M059J (cell line): ENCODE results near the gene NR5A1. TPM values are rescaled to one million over a fixed set of nuclear protein-coding genes. Genes with fewer than 3 reads are reported as not detected.

Source experiments
- DNase-seq: peaks from one replicate; pipeline ENCODE4 v3.0.0-alpha.2; 2012; ENCODE audit warnings: low read depth
- total RNA-seq: library from RNA; depleted of rRNA; stranded (reverse); fragments of >200 nt; shearing (Covaris generic); gene quantifications from 2 replicates; pipeline ENCODE4 v1.2.3, GENCODE V29; 2014

NR5A1 gene
- total RNA-seq, 1 experiment from 2014 or later: 0.02 TPM

- peak; percentile 25 for DNase-seq
Observed at GRCh38 chr9:124480621-124480981, 26.6 kb downstream of the NR5A1 start.

GRCh38 chr9:124479947-124480620, 27.1 kb downstream of the NR5A1 start:
- DNase-seq: no peak

- DNase-seq: no peak
Observed at GRCh38 chr9:124479371-124479770, 27.8 kb downstream of the NR5A1 start.

GRCh38 chr9:124478354-124478753, 28.8 kb downstream of the NR5A1 start:
- no peak for DNase-seq

DNA sequence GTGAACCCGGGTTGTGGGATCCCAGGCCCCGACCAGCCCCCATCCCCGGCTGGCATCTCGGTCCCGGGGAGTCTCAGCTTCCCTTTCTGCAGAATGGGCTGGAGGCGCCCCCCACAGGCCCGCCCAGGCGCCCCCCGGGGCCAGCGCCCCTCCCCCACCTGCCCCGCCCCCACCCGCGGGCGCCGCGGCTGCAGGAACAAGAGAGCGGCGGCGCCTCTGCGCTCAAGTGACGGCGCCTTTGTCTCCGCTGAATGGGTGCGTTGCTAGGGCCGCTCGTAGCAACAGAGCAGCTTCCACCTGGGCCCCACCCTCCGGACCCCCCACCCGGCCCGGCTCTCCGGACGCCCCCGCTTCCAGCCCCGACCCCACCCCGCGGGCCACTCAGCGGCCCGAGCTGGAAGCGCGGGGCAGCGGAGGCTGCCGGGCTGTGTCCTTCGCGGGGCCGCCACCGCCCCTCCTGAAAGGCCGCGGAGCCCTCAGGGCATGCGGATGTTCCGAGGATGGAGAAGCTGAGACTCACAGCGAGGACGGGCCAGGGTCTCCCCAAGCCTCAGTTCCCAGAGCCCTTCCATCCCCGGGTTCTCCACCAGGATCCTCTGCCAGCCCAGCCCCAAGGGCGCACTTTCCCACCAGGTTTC, 29.4 kb downstream of the NR5A1 start:
- DNase-seq: no peak

DNA sequence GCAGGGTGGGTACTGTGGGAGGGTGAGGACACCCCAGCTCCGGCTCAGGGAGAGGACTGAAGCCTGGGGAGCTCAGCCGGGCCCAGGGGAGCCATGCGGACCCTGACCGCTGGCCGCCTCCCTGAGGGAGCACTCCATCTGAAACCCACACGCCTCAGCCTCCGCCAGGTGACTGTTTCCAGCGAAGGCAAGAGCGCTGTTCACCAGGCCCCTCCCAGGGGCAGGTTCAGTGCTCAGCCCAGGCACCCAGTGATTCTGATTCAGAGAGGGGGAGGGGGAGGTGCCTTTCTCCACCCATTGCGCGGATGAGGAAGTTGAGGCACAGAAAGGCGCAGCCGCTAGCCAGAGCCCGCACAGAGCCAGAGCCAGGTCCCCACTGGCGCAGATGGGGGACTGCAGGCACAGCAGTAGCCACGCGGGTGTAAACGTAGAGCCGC, 30.0 kb downstream of the NR5A1 start:
- DNase-seq: no peak

GRCh38 chr9:124475868-124476690, 31.1 kb downstream of the NR5A1 start:
- DNase-seq: no peak

- DNase-seq: no peak
Observed at GRCh38 chr9:124475158-124475867, 31.9 kb downstream of the NR5A1 start.

GRCh38 chr9:124474151-124474550, 33.0 kb downstream of the NR5A1 start:
- DNase-seq: no peak

- no peak for DNase-seq
Observed at GRCh38 chr9:124473310-124473709, 33.9 kb downstream of the NR5A1 start.

- no peak for DNase-seq
Observed at GRCh38 chr9:124472770-124473169, 34.4 kb downstream of the NR5A1 start.

- DNase-seq: no peak
Observed at GRCh38 chr9:124471761-124472160, 35.4 kb downstream of the NR5A1 start.

DNA sequence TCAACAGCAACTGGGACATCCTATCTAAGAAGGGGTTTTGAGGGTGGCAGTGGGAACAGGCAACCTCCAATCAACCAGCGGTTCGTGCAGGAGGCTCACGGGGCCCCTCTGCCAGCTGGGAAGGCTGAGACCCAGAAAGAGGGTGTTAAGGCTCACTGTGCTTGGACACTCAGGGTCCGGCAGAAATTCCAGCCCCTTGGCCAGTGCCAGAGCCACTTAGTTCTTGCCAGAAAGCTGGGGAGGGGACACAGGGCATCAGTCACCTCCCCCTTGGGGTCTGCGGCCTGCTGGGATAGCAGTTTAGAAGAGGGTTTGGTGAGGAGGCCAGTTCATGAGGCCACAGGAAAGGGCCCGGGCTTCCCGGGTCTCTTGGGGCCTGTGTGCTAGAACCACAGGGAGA, 36.5 kb downstream of the NR5A1 start:
- no peak for DNase-seq

DNA sequence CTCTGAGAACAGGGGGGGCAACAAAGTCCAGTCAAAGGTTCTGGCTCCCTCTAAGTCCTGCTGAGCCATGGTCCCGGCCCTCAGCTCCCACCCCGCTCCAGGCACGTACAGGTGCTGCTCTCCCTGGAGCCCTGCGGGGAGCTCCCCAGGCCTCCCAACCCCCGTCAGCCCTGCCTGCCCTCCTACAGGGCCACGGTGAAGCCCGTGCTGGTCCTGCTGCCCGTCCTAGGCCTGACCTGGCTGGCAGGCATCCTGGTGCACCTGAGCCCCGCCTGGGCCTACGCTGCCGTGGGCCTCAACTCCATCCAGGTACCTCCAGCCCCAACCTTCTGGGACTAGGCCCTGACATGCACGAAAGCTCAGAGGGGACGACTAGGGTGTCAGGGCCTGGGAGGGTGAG, 36.9 kb downstream of the NR5A1 start:
- no peak for DNase-seq

- DNase-seq: no peak
Observed at GRCh38 chr9:124469011-124469832, 38.0 kb downstream of the NR5A1 start.

DNA sequence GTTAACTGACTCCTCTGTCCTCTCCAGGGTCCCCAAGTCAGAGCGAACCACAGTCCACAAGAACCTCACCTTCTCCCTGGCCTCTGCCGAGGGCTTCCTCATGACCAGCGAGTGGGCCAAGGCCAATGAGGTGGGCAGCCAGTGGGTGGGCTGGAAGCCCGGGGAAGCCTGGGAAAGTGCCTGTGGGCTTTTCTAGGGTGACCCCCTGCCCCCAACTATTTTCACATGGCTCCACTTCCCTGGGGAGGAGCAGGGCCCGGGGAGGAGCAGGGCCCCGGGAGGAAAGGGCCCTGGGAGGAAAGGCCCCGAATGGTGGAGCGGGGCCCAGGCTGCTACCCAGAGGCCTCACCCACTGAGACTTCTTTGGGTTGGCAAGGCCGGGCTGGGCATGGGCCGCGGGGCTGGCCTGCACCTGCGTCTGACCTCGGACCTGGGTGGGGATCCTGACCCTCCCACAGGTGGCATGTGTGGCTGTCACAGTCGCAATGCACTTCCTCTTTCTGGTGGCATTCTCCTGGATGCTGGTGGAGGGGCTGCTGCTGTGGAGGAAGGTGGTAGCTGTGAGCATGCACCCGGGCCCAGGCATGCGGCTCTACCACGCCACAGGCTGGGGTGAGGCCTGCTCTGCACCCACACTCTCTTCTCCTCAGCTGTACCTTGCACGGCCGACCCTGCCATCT, 39.0 kb downstream of the NR5A1 start:
- no peak for DNase-seq

- no peak for DNase-seq
Observed at GRCh38 chr9:124467410-124468060, 39.7 kb downstream of the NR5A1 start.

- DNase-seq: no peak
Observed at GRCh38 chr9:124465736-124466135, 41.5 kb downstream of the NR5A1 start.

GRCh38 chr9:124462739-124463138, 44.5 kb downstream of the NR5A1 start:
- no peak for DNase-seq

DNA sequence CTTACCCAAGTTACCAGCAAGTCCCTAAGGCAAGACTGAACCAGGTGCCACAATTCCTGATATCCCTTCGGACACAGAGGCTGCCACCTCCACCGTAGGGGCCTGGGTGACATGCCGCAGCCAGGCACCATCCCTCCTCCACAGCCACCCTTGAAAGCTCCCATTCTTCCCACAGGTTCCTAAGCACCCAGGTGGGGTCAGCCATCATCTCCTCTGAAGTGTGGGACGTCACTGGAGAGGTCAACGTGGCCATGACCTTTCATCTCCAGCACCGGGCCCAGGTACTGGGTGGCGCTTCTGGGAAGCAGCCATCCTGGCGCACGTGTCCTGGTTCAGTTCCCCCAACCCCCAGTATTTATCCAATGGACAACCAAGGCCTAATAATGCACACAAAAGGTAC, 48.8 kb downstream of the NR5A1 start:
- no peak for DNase-seq
